Fibroblast of mammary gland (primary cell): ENCODE data around the gene EIPR1.

Experiments
- DNase-seq: peaks from one replicate; pipeline ENCODE4 v3.0.0-alpha.2; 2010; ENCODE audit warnings: low read depth
- H3K4me3 ChIP-seq: 2 replicates; pipeline ENCODE4 v1.5.1; 2011; ENCODE audit warnings: low read depth, mild to moderate bottlenecking, low read length, moderate library complexity; ENCODE audit not compliant: control insufficient read depth
- CTCF ChIP-seq: conservative IDR thresholded peaks from 2 replicates; pipeline ENCODE4 v1.5.1; 2011; ENCODE audit warnings: low read depth, low read length, inconsistent platforms; ENCODE audit not compliant: control insufficient read depth, insufficient read depth

Gene EIPR1

GRCh38 chr2:3348767-3349166 lies 28.9 kb downstream of the EIPR1 start:
- H3K4me3 ChIP-seq = no peak overlapping the region
- TF ChIP-seq CTCF = no peak
- DNase-seq = no peak

- TF ChIP-seq CTCF = no peak
- H3K4me3 ChIP-seq = no peak overlapping the region
- no peak for DNase-seq
Observed at GRCh38 chr2:3345621-3346020, 32.0 kb downstream of the EIPR1 start.

- H3K4me3 ChIP-seq = no peak overlapping the region
- no peak for DNase-seq
- no peak for TF ChIP-seq CTCF
Observed at GRCh38 chr2:3344897-3345296, 32.7 kb downstream of the EIPR1 start.

GRCh38 chr2:3343012-3343411 lies 34.6 kb downstream of the EIPR1 start:
- no peak for DNase-seq
- TF ChIP-seq CTCF = no peak
- no peak overlapping the region for H3K4me3 ChIP-seq

- no peak for TF ChIP-seq CTCF
- DNase-seq = no peak
- no peak overlapping the region for H3K4me3 ChIP-seq
Observed at GRCh38 chr2:3342324-3342723, 35.3 kb downstream of the EIPR1 start.

- no peak for TF ChIP-seq CTCF
- DNase-seq = no peak
- no peak overlapping the region for H3K4me3 ChIP-seq
Observed at GRCh38 chr2:3341336-3341735, 36.3 kb downstream of the EIPR1 start.

GRCh38 chr2:3340144-3340543 lies 37.5 kb downstream of the EIPR1 start:
- no peak for DNase-seq
- no peak overlapping the region for H3K4me3 ChIP-seq
- no peak for TF ChIP-seq CTCF
